Mesendoderm (in vitro differentiated cells): ENCODE measurements around the gene TBC1D16.
"Not testable (repeated sequence)": the region's sequence is repeated elsewhere in the genome, so short reads cannot be mapped to it uniquely, and the experiment has no call there.

ENCODE experiments used
- DNase-seq: peaks from one replicate; pipeline ENCODE4 v3.0.0; 2013
- H2AK5ac ChIP-seq: 2 replicates; pipeline ENCODE4 v1.6.1; 2013; ENCODE audit warnings: low read length, inconsistent platforms
- H2BK120ac ChIP-seq: 2 replicates; pipeline ENCODE4 v1.6.1; 2013; ENCODE audit warnings: low read depth, mild to moderate bottlenecking, low read length, moderate library complexity, mixed read lengths
- H2BK15ac ChIP-seq: replicated peaks from 2 replicates; pipeline ENCODE4 v1.6.1; 2013; ENCODE audit warnings: low read depth, mild to moderate bottlenecking, moderate library complexity
- H2BK5ac ChIP-seq: 2 replicates; pipeline ENCODE4 v1.6.1; 2013; ENCODE audit warnings: low read length, inconsistent platforms
- H3K18ac ChIP-seq: 2 replicates; pipeline ENCODE4 v1.6.1; 2013; ENCODE audit warnings: mild to moderate bottlenecking, low read length, mixed read lengths
- H3K23ac ChIP-seq: one replicate; pipeline ENCODE4 v1.6.1; 2013; ENCODE audit warnings: low read length
- H3K27ac ChIP-seq: 2 replicates; pipeline ENCODE4 v1.5.1; 2013; ENCODE audit warnings: low read depth, mild to moderate bottlenecking, inconsistent platforms, low read length, moderate library complexity
- H3K27me3 ChIP-seq: 2 replicates; pipeline ENCODE4 v1.6.1; 2013; ENCODE audit warnings: low read length, control low read depth, mild to moderate bottlenecking, inconsistent platforms; ENCODE audit not compliant: insufficient read depth, poor library complexity
- H3K36me3 ChIP-seq: 2 replicates; pipeline ENCODE4 v1.6.1; 2013; ENCODE audit warnings: low read length, inconsistent platforms; ENCODE audit not compliant: control insufficient read depth, insufficient read depth
- H3K4ac ChIP-seq: one replicate; pipeline ENCODE4 v1.6.1; 2013; ENCODE audit warnings: low read depth, mild to moderate bottlenecking, low read length, moderate library complexity
- H3K4me1 ChIP-seq: 2 replicates; pipeline ENCODE4 v1.6.1; 2013; ENCODE audit warnings: low read depth, low read length, inconsistent platforms; ENCODE audit not compliant: control insufficient read depth
- H3K4me2 ChIP-seq: 2 replicates; pipeline ENCODE4 v1.6.1; 2013; ENCODE audit warnings: low read length
- H3K4me3 ChIP-seq: 2 replicates; pipeline ENCODE4 v1.5.1; 2013; ENCODE audit warnings: mild to moderate bottlenecking, low read length
- H3K56ac ChIP-seq: one replicate; pipeline ENCODE4 v1.6.1; 2013; ENCODE audit warnings: low read length
- H3K79me1 ChIP-seq: 2 replicates; pipeline ENCODE4 v1.6.1; 2013; ENCODE audit warnings: low read length, inconsistent platforms
- H3K79me2 ChIP-seq: 2 replicates; pipeline ENCODE4 v1.6.1; 2013; ENCODE audit warnings: mild to moderate bottlenecking, low read length; ENCODE audit not compliant: control insufficient read depth, insufficient read depth
- H3K9ac ChIP-seq: 2 replicates; pipeline ENCODE4 v1.6.1; 2013; ENCODE audit warnings: low read length, inconsistent platforms
- H4K5ac ChIP-seq: one replicate; pipeline ENCODE4 v1.6.1; 2013; ENCODE audit warnings: low read length
- H4K8ac ChIP-seq: one replicate; pipeline ENCODE4 v1.6.1; 2013; ENCODE audit warnings: low read depth, mild to moderate bottlenecking, control low read depth, low read length, moderate library complexity
- WGBS: extraction: QIAGEN DNeasy Blood & Tissue Kit; methylation state at CpG from one replicate; pipeline ENCODE4 v1.1.7; 2013; ENCODE audit warnings: low lambda C conversion rate, missing lambda C conversion rate; ENCODE audit not compliant: insufficient coverage; ENCODE audit errors: extremely low coverage; 5-methylcytosine and 5-hydroxymethylcytosine counted together

TBC1D16 gene

DNA sequence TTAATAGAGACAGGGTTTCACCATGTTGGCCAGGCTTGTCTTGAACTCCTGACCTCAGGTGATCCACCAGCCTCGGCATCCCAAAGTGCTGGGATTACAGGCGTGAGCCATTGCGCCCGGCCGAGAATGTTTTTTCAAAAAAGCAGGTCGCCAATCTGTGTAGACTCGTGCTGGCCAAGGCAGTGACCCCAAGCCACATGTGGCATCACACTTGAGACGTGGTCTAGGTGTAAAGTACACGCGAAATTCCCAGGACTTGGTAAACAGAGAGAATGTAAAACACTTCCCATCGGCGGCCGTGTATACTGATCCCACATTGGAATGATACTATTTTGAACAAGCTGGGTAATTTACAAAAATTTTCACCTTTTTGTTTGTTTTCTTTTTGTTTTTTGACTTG is 41.1 kb downstream of the TBC1D16 start:
- Histone ChIP-seq H3K4me2 (no peak overlapping the region), H3K9ac (no peak overlapping the region), H3K18ac (no peak overlapping the region), H3K4ac (no peak overlapping the region), H2BK120ac (no peak overlapping the region), H3K56ac (no peak overlapping the region), H3K4me3 (no peak overlapping the region), H2BK15ac (no peak overlapping the region), H3K36me3 (no peaks in the 10 kb centered on the region), H4K5ac (no peak overlapping the region), H3K23ac (no peak overlapping the region), H3K27me3 (no peaks in the 10 kb centered on the region), H3K4me1 (peaks cover 6% of the 10 kb centered on the region), H2AK5ac (no peak overlapping the region), H3K79me1 (peaks cover 7% of the 10 kb centered on the region), H2BK5ac (no peak overlapping the region), H4K8ac (no peak overlapping the region), H3K79me2 (peaks cover 2% of the 10 kb centered on the region), H3K27ac (no peak overlapping the region)
- DNase-seq, result no peak
- no CpG with 5 or more reads among the region's 13 CpGs for WGBS

DNA sequence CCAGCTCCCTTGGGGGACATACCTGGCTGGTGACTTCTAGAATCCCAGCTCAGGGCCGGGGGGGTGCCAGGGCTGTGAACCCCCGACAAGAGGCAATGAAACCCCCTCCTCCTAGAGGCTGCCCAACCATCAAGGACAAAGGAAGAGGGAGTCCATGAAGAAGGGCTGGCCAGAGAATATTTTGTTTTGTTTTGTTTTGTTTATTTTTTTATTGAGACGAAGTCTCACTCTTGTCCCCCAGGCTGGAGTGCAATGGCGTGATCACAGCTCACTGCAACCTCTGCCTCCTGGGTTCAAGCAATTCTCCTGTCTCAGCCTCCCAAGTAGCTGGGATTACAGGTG is 41.5 kb downstream of the TBC1D16 start:
- not testable (repeated sequence) for H4K5ac ChIP-seq, H3K9ac ChIP-seq, H3K27me3 ChIP-seq, H2BK15ac ChIP-seq, H3K18ac ChIP-seq, H3K79me1 ChIP-seq, H3K4me1 ChIP-seq, H2BK5ac ChIP-seq, DNase-seq, H3K56ac ChIP-seq, H2AK5ac ChIP-seq, H3K79me2 ChIP-seq, H3K23ac ChIP-seq, H4K8ac ChIP-seq, H3K4ac ChIP-seq, H3K4me2 ChIP-seq, H3K4me3 ChIP-seq, H2BK120ac ChIP-seq, H3K36me3 ChIP-seq
- peak overlapping the region; percentile 25 for H3K27ac ChIP-seq
- WGBS, result no CpG with 5 or more reads among the region's 4 CpGs

DNA sequence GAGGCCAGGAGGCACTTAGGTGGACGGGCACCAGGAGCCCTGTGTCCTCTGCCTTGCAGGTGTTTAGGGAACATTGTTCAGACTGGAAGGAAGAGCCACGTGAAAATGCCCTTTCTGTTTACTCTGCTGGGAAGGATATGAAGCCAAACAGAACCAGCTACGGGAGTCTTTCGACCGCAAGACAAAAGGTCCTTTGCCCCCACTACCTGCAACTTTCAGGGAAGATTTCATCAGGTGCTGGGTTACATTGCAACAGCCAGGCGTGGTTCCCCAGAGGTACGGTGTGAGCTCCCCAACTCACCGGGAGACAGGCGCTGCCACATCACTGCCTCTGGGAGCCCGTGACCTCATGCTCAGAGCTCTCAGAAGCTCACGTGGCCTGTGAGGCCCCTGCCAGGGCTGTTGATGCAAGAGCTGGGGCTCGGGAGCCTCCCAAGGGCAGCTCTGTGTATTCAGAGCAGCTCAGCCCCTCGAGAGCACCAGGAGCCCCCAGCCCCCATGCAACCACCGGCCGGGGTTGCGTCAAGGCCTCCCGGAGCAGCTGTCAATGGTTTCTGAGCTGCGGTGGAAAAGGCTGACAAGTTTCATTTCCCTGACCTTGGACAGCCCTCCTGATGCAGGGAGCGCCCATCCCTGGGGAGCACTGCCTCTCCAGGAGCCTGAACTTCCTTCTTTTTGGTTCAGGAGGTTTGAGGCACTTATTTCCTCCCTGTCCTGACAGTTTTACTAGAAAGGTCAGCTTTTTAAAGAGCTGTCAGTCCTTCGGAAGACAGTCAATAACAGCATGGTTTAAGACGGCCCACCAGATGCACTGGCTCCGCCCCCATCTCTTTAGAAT is 42.1 kb downstream of the TBC1D16 start:
- Histone ChIP-seq H3K18ac (no peak overlapping the region), H2BK120ac (no peak overlapping the region), H3K27ac (peak overlapping the region; percentile 54), H3K4ac (peak overlapping the region; percentile 2), H3K79me1 (peaks cover 9% of the 10 kb centered on the region), H3K9ac (peak overlapping the region; percentile 43), H4K5ac (no peak overlapping the region), H3K36me3 (no peaks in the 10 kb centered on the region), H3K56ac (peak overlapping the region; percentile 81), H2BK5ac (no peak overlapping the region), H2AK5ac (no peak overlapping the region), H3K27me3 (no peaks in the 10 kb centered on the region), H4K8ac (no peak overlapping the region), H3K23ac (no peak overlapping the region), H3K4me3 (no peak overlapping the region), H3K79me2 (peaks cover 2% of the 10 kb centered on the region), H2BK15ac (no peak overlapping the region), H3K4me2 (no peak overlapping the region), H3K4me1 (peaks cover 6% of the 10 kb centered on the region)
- DNase-seq, result peak; percentile 96
- no CpG with 5 or more reads among the region's 22 CpGs for WGBS

DNA sequence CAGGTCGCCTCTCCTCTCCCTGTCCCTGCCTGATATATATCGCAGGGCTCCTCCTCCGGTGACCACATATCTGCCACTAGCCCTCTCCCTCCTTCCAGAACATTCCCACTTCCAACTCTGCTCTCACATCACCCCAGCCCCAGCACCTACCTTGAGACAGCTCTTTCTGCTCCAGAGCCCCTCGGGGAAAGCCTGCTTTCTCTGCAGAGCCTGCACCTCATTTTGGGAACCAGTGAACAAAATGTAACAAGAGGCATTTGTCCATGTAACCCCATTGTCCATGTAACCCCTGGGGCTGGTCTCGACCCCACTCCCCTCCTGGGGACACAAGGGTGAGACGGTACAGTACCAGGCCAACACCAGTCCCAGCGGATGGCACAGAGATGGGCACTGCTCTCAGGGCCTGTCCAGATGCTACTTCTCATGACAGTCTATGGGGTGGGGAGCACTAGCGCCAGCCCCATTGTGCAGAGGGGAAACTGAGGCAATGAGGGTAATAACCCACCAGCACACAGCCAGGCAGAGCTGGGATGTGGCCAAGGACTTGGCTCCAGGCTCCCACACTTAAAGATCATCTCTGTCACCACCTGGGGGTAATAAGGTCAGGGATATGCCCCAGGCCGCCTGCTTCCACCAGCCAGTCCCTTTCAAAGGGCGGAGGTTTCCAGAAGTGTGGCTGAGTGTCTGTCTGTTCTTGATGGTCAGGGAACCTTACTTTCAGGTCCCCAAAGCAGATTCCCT is 42.9 kb downstream of the TBC1D16 start:
- Histone ChIP-seq H3K4me2 (no peak overlapping the region), H3K79me2 (peaks cover 2% of the 10 kb centered on the region), H2BK120ac (no peak overlapping the region), H3K4me3 (no peak overlapping the region), H4K5ac (no peak overlapping the region), H3K36me3 (no peaks in the 10 kb centered on the region), H2BK15ac (no peak overlapping the region), H4K8ac (no peak overlapping the region), H3K23ac (no peak overlapping the region), H3K4ac (peak overlapping the region; percentile 44), H3K79me1 (peaks cover 12% of the 10 kb centered on the region), H3K9ac (peak overlapping the region; percentile 43), H3K56ac (peak overlapping the region; percentile 81), H3K27me3 (no peaks in the 10 kb centered on the region), H2AK5ac (no peak overlapping the region), H3K4me1 (peaks cover 9% of the 10 kb centered on the region), H2BK5ac (no peak overlapping the region), H3K27ac (peak overlapping the region; percentile 31), H3K18ac (peak overlapping the region; percentile 2)
- WGBS, result no CpG with 5 or more reads among the region's 10 CpGs
- peak; percentile 38 for DNase-seq

DNA sequence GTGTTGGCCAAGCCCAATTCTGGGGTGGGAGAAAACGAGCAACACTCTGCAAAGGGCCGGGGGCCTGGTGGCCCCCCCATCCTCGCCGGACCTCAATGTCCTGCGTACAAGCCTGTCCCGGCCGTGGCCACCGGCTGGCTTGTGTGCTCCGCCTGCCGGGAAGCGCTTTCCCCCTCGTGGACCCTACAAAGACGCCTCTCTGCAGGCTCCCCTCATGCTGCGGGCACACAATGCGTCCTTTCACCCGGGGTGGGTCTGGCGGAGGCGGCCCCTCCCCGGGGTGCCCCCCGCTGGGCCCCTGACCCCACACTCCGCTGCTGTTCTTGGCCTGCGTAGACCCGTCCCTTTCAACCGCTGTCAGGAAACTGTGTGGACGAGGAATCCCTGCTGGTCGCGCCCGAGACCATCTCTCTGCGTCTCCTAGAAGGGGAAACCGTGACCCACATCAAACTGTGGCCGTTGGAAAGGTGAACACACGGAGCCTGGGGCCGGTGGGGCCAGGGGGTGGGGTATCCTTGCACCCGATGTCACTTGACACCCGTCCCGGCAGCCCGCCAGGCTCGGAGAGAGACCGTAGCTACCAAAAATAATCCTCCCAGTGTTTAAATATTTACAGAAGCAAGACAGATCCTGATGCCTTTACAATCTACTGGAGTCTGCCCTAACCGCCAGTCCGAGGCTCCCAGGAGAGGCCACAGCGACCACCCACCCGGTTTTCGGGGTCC is 43.6 kb downstream of the TBC1D16 start:
- H3K4me3 ChIP-seq, result no peak overlapping the region
- no CpG with 5 or more reads among the region's 44 CpGs for WGBS

More for the DNA sequence above, 43.6 kb downstream of the TBC1D16 start:
- Histone ChIP-seq H3K18ac (peak overlapping the region; percentile 2), H3K27ac (no peak overlapping the region), H3K79me2 (peaks cover 2% of the 10 kb centered on the region), H3K4ac (no peak overlapping the region), H3K4me1 (peaks cover 9% of the 10 kb centered on the region), H3K23ac (no peak overlapping the region), H2BK120ac (no peak overlapping the region), H3K56ac (peak overlapping the region; percentile 54), H3K27me3 (no peaks in the 10 kb centered on the region), H3K9ac (peak overlapping the region; percentile 58), H3K79me1 (peaks cover 12% of the 10 kb centered on the region), H3K36me3 (no peaks in the 10 kb centered on the region), H2BK5ac (no peak overlapping the region), H2BK15ac (no peak overlapping the region), H2AK5ac (no peak overlapping the region), H4K5ac (no peak overlapping the region), H4K8ac (no peak overlapping the region), H3K4me2 (peak overlapping the region; percentile 71)
- DNase-seq, result peak; percentile 31
